Activated CD8-positive, alpha-beta T cell treated with anti-CD3 and anti-CD28 coated beads, Interleukin-2, amount 10 ng/mL, durations not matched to agents 7 days and 5 days (primary cell): Measurements from ENCODE around the gene TNFRSF13B. TPM values are rescaled to one million over a fixed set of nuclear protein-coding genes. Genes with fewer than 3 reads are reported as not detected.
"Not testable (repeated sequence)": the region's sequence is repeated elsewhere in the genome, so short reads cannot be mapped to it uniquely, and the experiment has no call there.

Source experiments
- ATAC-seq: fragments of 150-1000 bp; cut with Tn5 transposase; one replicate; pipeline ENCODE4 v1.10.0; 2021; ENCODE audit warnings: moderate library complexity
- CTCF ChIA-PET: fragments of 350-600 bp; sonication (Branson Sonifier 250); formaldehyde crosslinking; loops from one replicate; lab custom pipeline; 2021; ENCODE audit warnings: antibody characterized with exemption; lab: Charles Lee
- POLR2A ChIA-PET: fragments of 350-600 bp; sonication (Branson Sonifier 250); formaldehyde crosslinking; loops from one replicate; lab custom pipeline; 2021; ENCODE audit warnings: antibody characterized with exemption; lab: Charles Lee
- DNase-seq: peaks from one replicate; pipeline ENCODE4 v3.0.0-alpha.2; 2020
- H3K27ac Mint-ChIP-seq: one replicate; pipeline ENCODE4 v1.8.0; 2021; ENCODE audit warnings: mild to moderate bottlenecking, mixed read lengths
- H3K27me3 Mint-ChIP-seq: one replicate; pipeline ENCODE4 v1.8.0; 2021; ENCODE audit warnings: low read depth, mixed read lengths
- H3K36me3 Mint-ChIP-seq: one replicate; pipeline ENCODE4 v1.8.0; 2021; ENCODE audit warnings: low read depth, mixed read lengths
- H3K4me1 Mint-ChIP-seq: one replicate; pipeline ENCODE4 v1.8.0; 2021; ENCODE audit warnings: low read depth, mixed read lengths
- H3K4me3 Mint-ChIP-seq: one replicate; pipeline ENCODE4 v1.8.0; 2021; ENCODE audit warnings: mild to moderate bottlenecking, mixed read lengths
- H3K9me3 Mint-ChIP-seq: one replicate; pipeline ENCODE4 v1.8.0; 2022; ENCODE audit warnings: mixed read lengths; ENCODE audit not compliant: insufficient read depth
- total RNA-seq, 2 experiments: library from RNA; stranded (reverse); gene quantifications; one replicate each; pipeline ENCODE4 v1.2.3, GENCODE V29; 2021

The TNFRSF13B gene
- total RNA-seq, 2 experiments from 2014 or later, result not detected

- Mint-ChIP-seq H3K27me3 (peaks cover 6% of the 10 kb centered on the region), H3K9me3 (no peaks in the 10 kb centered on the region), H3K27ac (peak overlapping the region; percentile 45), H3K4me3 (no peak overlapping the region), H3K36me3 (no peaks in the 10 kb centered on the region), H3K4me1 (peaks cover 15% of the 10 kb centered on the region)
- CTCF ChIA-PET, result interaction anchor here (1.2 to 3.4 kb wide), 3 partner anchors 11 to 15 kb away, joined by 3 to 11 read pairs (median 8); no protein-coding TSS in a partner anchor
- POLR2A ChIA-PET, result no interaction called here
- no peak for DNase-seq
- no peak for ATAC-seq
These were observed 5.0 kb upstream of the TNFRSF13B start for GRCh38 chr17:16976725-16977550.

GRCh38 chr17:16975744-16976625 is 4.1 kb upstream of the TNFRSF13B start:
- no peaks in the 10 kb centered on the region for H3K9me3 Mint-ChIP-seq
- H3K4me3 Mint-ChIP-seq, result no peak overlapping the region
- no peaks in the 10 kb centered on the region for H3K36me3 Mint-ChIP-seq
- ChIA-PET POLR2A (interaction anchor here (1.6 kb wide), 1 partner anchor 14 kb away, joined by 4 read pairs; no protein-coding TSS in a partner anchor), CTCF (interaction anchor here (1.2 to 3.4 kb wide), 3 partner anchors 12 to 16 kb away, joined by 3 to 11 read pairs (median 8); no protein-coding TSS in a partner anchor)
- DNase-seq (no peak), ATAC-seq (no peak)
- H3K27me3 Mint-ChIP-seq, result peaks cover 6% of the 10 kb centered on the region
- peak overlapping the region; percentile 43 for H3K27ac Mint-ChIP-seq
- H3K4me1 Mint-ChIP-seq, result peaks cover 15% of the 10 kb centered on the region

- POLR2A ChIA-PET, result interaction anchor here (1.6 kb wide), 1 partner anchor 15 kb away, joined by 4 read pairs; no protein-coding TSS in a partner anchor
These were observed 3.3 kb upstream of the TNFRSF13B start for GRCh38 chr17:16975277-16975651.

GRCh38 chr17:16974569-16975276 is 2.8 kb upstream of the TNFRSF13B start:
- Mint-ChIP-seq H3K4me3 (no peak overlapping the region), H3K27ac (no peak overlapping the region), H3K36me3 (no peaks in the 10 kb centered on the region), H3K9me3 (no peaks in the 10 kb centered on the region), H3K4me1 (peaks cover 15% of the 10 kb centered on the region), H3K27me3 (peaks cover 6% of the 10 kb centered on the region)
- DNase-seq (no peak), ATAC-seq (no peak)
- ChIA-PET POLR2A (interaction anchor here (1.6 kb wide), 1 partner anchor 16 kb away, joined by 4 read pairs; no protein-coding TSS in a partner anchor), CTCF (interaction anchor here (0.9 kb wide), 1 partner anchor 17 kb away, joined by 3 read pairs; no protein-coding TSS in a partner anchor)

More at GRCh38 chr17:16975277-16975651, 3.3 kb upstream of the TNFRSF13B start:
- peaks cover 6% of the 10 kb centered on the region for H3K27me3 Mint-ChIP-seq
- H3K4me1 Mint-ChIP-seq, result peaks cover 15% of the 10 kb centered on the region
- no peak overlapping the region for H3K27ac Mint-ChIP-seq
- H3K4me3 Mint-ChIP-seq, result no peak overlapping the region
- DNase-seq (no peak), ATAC-seq (no peak)
- CTCF ChIA-PET, result interaction anchor here (3.4 kb wide), 1 partner anchor 16 kb away, joined by 11 read pairs; no protein-coding TSS in a partner anchor
- no peaks in the 10 kb centered on the region for H3K36me3 Mint-ChIP-seq
- H3K9me3 Mint-ChIP-seq, result no peaks in the 10 kb centered on the region

- Mint-ChIP-seq H3K27ac (no peak overlapping the region), H3K9me3 (no peaks in the 10 kb centered on the region), H3K36me3 (no peaks in the 10 kb centered on the region), H3K4me1 (peaks cover 15% of the 10 kb centered on the region), H3K27me3 (peaks cover 6% of the 10 kb centered on the region), H3K4me3 (no peak overlapping the region)
- CTCF ChIA-PET, result interaction anchor here (0.9 kb wide), 1 partner anchor 18 kb away, joined by 3 read pairs; no protein-coding TSS in a partner anchor
- no peak for ATAC-seq
- no peak for DNase-seq
- POLR2A ChIA-PET, result no interaction called here
These were observed 2.0 kb upstream of the TNFRSF13B start for GRCh38 chr17:16973760-16974540.

GRCh38 chr17:16973043-16973442 is 1.1 kb upstream of the TNFRSF13B start:
- POLR2A ChIA-PET, CTCF ChIA-PET: not testable (repeated sequence)

GRCh38 chr17:16972346-16972745 is 428 bp upstream of the TNFRSF13B start:
- Mint-ChIP-seq H3K4me3 (no peak overlapping the region), H3K27me3 (peaks cover 8% of the 10 kb centered on the region), H3K9me3 (no peaks in the 10 kb centered on the region), H3K36me3 (no peaks in the 10 kb centered on the region), H3K4me1 (peaks cover 15% of the 10 kb centered on the region), H3K27ac (no peak overlapping the region)
- ATAC-seq (no peak), DNase-seq (no peak)
- POLR2A ChIA-PET, result no interaction called here
- CTCF ChIA-PET, result no interaction called here

More at GRCh38 chr17:16973043-16973442, 1.1 kb upstream of the TNFRSF13B start:
- H3K27ac Mint-ChIP-seq, H3K4me3 Mint-ChIP-seq, DNase-seq, H3K27me3 Mint-ChIP-seq, H3K9me3 Mint-ChIP-seq, ATAC-seq, H3K36me3 Mint-ChIP-seq: not testable (repeated sequence)
- peaks cover 15% of the 10 kb centered on the region for H3K4me1 Mint-ChIP-seq

GRCh38 chr17:16969931-16970906 is 1.7 kb downstream of the TNFRSF13B start:
- no peak for DNase-seq
- Mint-ChIP-seq H3K4me3 (no peak overlapping the region), H3K27me3 (peaks cover 9% of the 10 kb centered on the region), H3K9me3 (no peaks in the 10 kb centered on the region), H3K36me3 (no peaks in the 10 kb centered on the region), H3K27ac (no peak overlapping the region), H3K4me1 (no peaks in the 10 kb centered on the region)
- ChIA-PET CTCF (interaction anchor here (1.3 to 2.2 kb wide), 2 partner anchors 13 to 21 kb away, joined by 3 to 8 read pairs; no protein-coding TSS in a partner anchor), POLR2A (no interaction called here)
- ATAC-seq, result peak; percentile 27

- Mint-ChIP-seq H3K4me1 (no peaks in the 10 kb centered on the region), H3K27me3 (peaks cover 11% of the 10 kb centered on the region), H3K36me3 (no peaks in the 10 kb centered on the region), H3K4me3 (no peak overlapping the region), H3K9me3 (no peaks in the 10 kb centered on the region), H3K27ac (no peak overlapping the region)
- DNase-seq, result no peak
- ChIA-PET CTCF (interaction anchor here (0.6 to 2.2 kb wide), 3 partner anchors 14 to 173 kb away, joined by 3 to 8 read pairs (median 3); no protein-coding TSS in a partner anchor), POLR2A (no interaction called here)
- no peak for ATAC-seq
These were observed 3.1 kb downstream of the TNFRSF13B start for GRCh38 chr17:16968786-16969185.

GRCh38 chr17:16962804-16963203 is 9.1 kb downstream of the TNFRSF13B start:
- no peak overlapping the region for H3K4me3 Mint-ChIP-seq
- no peak overlapping the region for H3K27ac Mint-ChIP-seq
- ATAC-seq (no peak), DNase-seq (no peak)
- no peaks in the 10 kb centered on the region for H3K4me1 Mint-ChIP-seq
- ChIA-PET POLR2A (no interaction called here), CTCF (no interaction called here)
- peaks cover 34% of the 10 kb centered on the region for H3K27me3 Mint-ChIP-seq
- H3K9me3 Mint-ChIP-seq, result no peaks in the 10 kb centered on the region
- no peaks in the 10 kb centered on the region for H3K36me3 Mint-ChIP-seq
